ENCODE data around the gene ASTN2.

The ASTN2 gene

GRCh38 chr9:117188394-117188793 is 226.5 kb downstream of the ASTN2 start:
- H3K27ac ChIP-seq: no peak overlapping the region
- H3K27me3 ChIP-seq (ENCODE audit: insufficient read depth, low read depth): no peaks in the 10 kb centered on the region
- no peak overlapping the region for H2AFZ ChIP-seq (ENCODE audit: low read depth)
- H3K4me1 ChIP-seq (ENCODE audit: low read depth, poor library complexity, severe bottlenecking): no peaks in the 10 kb centered on the region
- no peaks in the 10 kb centered on the region for H3K36me3 ChIP-seq (ENCODE audit: insufficient read depth)
- no peak overlapping the region for H3K4me2 ChIP-seq
- no peaks in the 10 kb centered on the region for H3K79me2 ChIP-seq (ENCODE audit: insufficient read depth, low read depth)
- H4K20me1 ChIP-seq (ENCODE audit: insufficient read depth): no peaks in the 10 kb centered on the region
- no peak overlapping the region for H3K4me3 ChIP-seq (IDR thresholded peaks at IDR 0.05; ENCODE audit: insufficient read depth, low read depth, low read length)
- TF ChIP-seq CTCF (conservative IDR thresholded peaks at IDR 0.05; ENCODE audit: low read depth, low read length): no peak
- H3K9ac ChIP-seq: no peak overlapping the region

- Histone ChIP-seq H2AFZ (ENCODE audit: low read depth) (no peak overlapping the region), H3K36me3 (ENCODE audit: insufficient read depth) (no peaks in the 10 kb centered on the region), H3K4me3 (IDR thresholded peaks at IDR 0.05; ENCODE audit: insufficient read depth, low read depth, low read length) (no peak overlapping the region), H3K27me3 (ENCODE audit: insufficient read depth, low read depth) (no peaks in the 10 kb centered on the region), H3K79me2 (ENCODE audit: insufficient read depth, low read depth) (no peaks in the 10 kb centered on the region), H3K4me2 (no peak overlapping the region), H3K9ac (no peak overlapping the region), H4K20me1 (ENCODE audit: insufficient read depth) (no peaks in the 10 kb centered on the region), H3K4me1 (ENCODE audit: low read depth, poor library complexity, severe bottlenecking) (no peaks in the 10 kb centered on the region), H3K27ac (no peak overlapping the region)
- no peak for TF ChIP-seq CTCF (conservative IDR thresholded peaks at IDR 0.05; ENCODE audit: low read depth, low read length)
Measured at GRCh38 chr9:117187498-117187897, 227.4 kb downstream of the ASTN2 start.

- H3K27me3 ChIP-seq (ENCODE audit: insufficient read depth, low read depth): no peaks in the 10 kb centered on the region
- H3K9ac ChIP-seq: no peak overlapping the region
- H3K79me2 ChIP-seq (ENCODE audit: insufficient read depth, low read depth): no peaks in the 10 kb centered on the region
- no peaks in the 10 kb centered on the region for H3K4me1 ChIP-seq (ENCODE audit: low read depth, poor library complexity, severe bottlenecking)
- no peak overlapping the region for H3K4me2 ChIP-seq
- no peak overlapping the region for H3K4me3 ChIP-seq (IDR thresholded peaks at IDR 0.05; ENCODE audit: insufficient read depth, low read depth, low read length)
- TF ChIP-seq CTCF (conservative IDR thresholded peaks at IDR 0.05; ENCODE audit: low read depth, low read length): no peak
- no peak overlapping the region for H3K27ac ChIP-seq
- H3K36me3 ChIP-seq (ENCODE audit: insufficient read depth): no peaks in the 10 kb centered on the region
- H4K20me1 ChIP-seq (ENCODE audit: insufficient read depth): no peaks in the 10 kb centered on the region
- H2AFZ ChIP-seq (ENCODE audit: low read depth): no peak overlapping the region
Measured at GRCh38 chr9:117184173-117184572, 230.7 kb downstream of the ASTN2 start.

- TF ChIP-seq CTCF (conservative IDR thresholded peaks at IDR 0.05; ENCODE audit: low read depth, low read length): no peak
- H3K27me3 ChIP-seq (ENCODE audit: insufficient read depth, low read depth): no peaks in the 10 kb centered on the region
- no peaks in the 10 kb centered on the region for H3K79me2 ChIP-seq (ENCODE audit: insufficient read depth, low read depth)
- H3K27ac ChIP-seq: no peak overlapping the region
- no peaks in the 10 kb centered on the region for H4K20me1 ChIP-seq (ENCODE audit: insufficient read depth)
- no peak overlapping the region for H3K4me3 ChIP-seq (IDR thresholded peaks at IDR 0.05; ENCODE audit: insufficient read depth, low read depth, low read length)
- no peak overlapping the region for H3K9ac ChIP-seq
- no peaks in the 10 kb centered on the region for H3K36me3 ChIP-seq (ENCODE audit: insufficient read depth)
- H3K4me2 ChIP-seq: no peak overlapping the region
- no peaks in the 10 kb centered on the region for H3K4me1 ChIP-seq (ENCODE audit: low read depth, poor library complexity, severe bottlenecking)
- H2AFZ ChIP-seq (ENCODE audit: low read depth): no peak overlapping the region
Measured at GRCh38 chr9:117182046-117182445, 232.8 kb downstream of the ASTN2 start.
